H1 (cell line): Measurements from ENCODE around the gene LMNB1. TPM values are rescaled to one million over a fixed set of nuclear protein-coding genes. Genes with fewer than 3 reads are reported as not detected.

Source experiments
- CTCF ChIA-PET: fragments of 300-600 bp; sonication (Branson Sonifier 250); formaldehyde crosslinking; loops from one replicate; lab custom pipeline; 2021; ENCODE audit not compliant: partially characterized antibody; lab: Charles Lee
- POLR2A ChIA-PET: fragments of 300-600 bp; sonication (Branson Sonifier 250); formaldehyde crosslinking; loops from one replicate; lab custom pipeline; 2021; ENCODE audit warnings: inconsistent platforms; ENCODE audit not compliant: partially characterized antibody; lab: Charles Lee
- DNase-seq, 2 experiments: peaks; one replicate each; pipeline versions ENCODE4 v3.0.0 to v3.0.0-alpha.2; 2010 to 2022; ENCODE audit warnings: low spot score in 2 of 2, low read depth in 1 of 2, mixed read lengths in 1 of 2
- FAIRE-seq: peaks from 2 replicates; lab custom pipeline; 2011; peaks lifted over from hg19 to GRCh38; lab: Jason Lieb, UNC
- H2AFZ ChIP-seq: 2 replicates; pipeline ENCODE4 v1.8.1; 2012; ENCODE audit warnings: low read length, inconsistent platforms
- H2AK5ac ChIP-seq: 2 replicates; pipeline ENCODE4 v1.6.1; 2013; ENCODE audit warnings: low read depth, low read length
- H2BK120ac ChIP-seq: replicated peaks from 2 replicates; pipeline ENCODE3; 2013; ENCODE audit warnings: low read depth, low read length, inconsistent platforms
- H2BK12ac ChIP-seq: 2 replicates; pipeline ENCODE4 v1.6.1; 2013; ENCODE audit warnings: low read depth, low read length
- H2BK15ac ChIP-seq: 2 replicates; pipeline ENCODE4 v1.6.1; 2013; ENCODE audit warnings: low read length
- H2BK20ac ChIP-seq: 2 replicates; pipeline ENCODE4 v1.6.1; 2013; ENCODE audit warnings: low read length
- H2BK5ac ChIP-seq: 2 replicates; pipeline ENCODE4 v1.6.1; 2013; ENCODE audit warnings: low read depth, low read length
- H3K14ac ChIP-seq: 2 replicates; pipeline ENCODE4 v1.6.1; 2013; ENCODE audit warnings: inconsistent platforms; ENCODE audit not compliant: insufficient read length
- H3K18ac ChIP-seq: 2 replicates; pipeline ENCODE4 v1.6.1; 2013; ENCODE audit warnings: low read length; ENCODE audit errors: extremely low read depth
- H3K23ac ChIP-seq: 2 replicates; pipeline ENCODE4 v1.6.1; 2013; ENCODE audit warnings: inconsistent platforms; ENCODE audit not compliant: insufficient read length
- H3K23me2 ChIP-seq: 2 replicates; pipeline ENCODE4 v1.6.1; 2013; ENCODE audit warnings: low read depth, low read length
- H3K27ac ChIP-seq: 2 replicates; pipeline ENCODE4 v1.6.1; 2011; ENCODE audit warnings: low read depth, low read length, inconsistent platforms
- H3K27me3 ChIP-seq, 4 experiments: replicated peaks in 1 of 4; 1 replicate in 1 of 4; 2 replicates in 3 of 4; pipeline versions ENCODE4 v1.6.1 to v1.8.1; 2011 to 2013; ENCODE audit warnings: low read length in 3 of 4, mild to moderate bottlenecking in 3 of 4, inconsistent platforms in 2 of 4, mixed read lengths in 2 of 4, moderate library complexity in 1 of 4; ENCODE audit not compliant: control insufficient read depth in 3 of 4, insufficient read depth in 3 of 4; ENCODE audit errors: extremely low read depth in 1 of 4
- H3K36me3 ChIP-seq, 4 experiments: 2 replicates each; pipeline versions ENCODE4 v1.6.1 to v1.8.1; 2011 to 2013; ENCODE audit warnings: mild to moderate bottlenecking in 4 of 4, low read length in 3 of 4, moderate library complexity in 2 of 4, control low read depth in 1 of 4, inconsistent platforms in 1 of 4; ENCODE audit not compliant: insufficient read depth in 4 of 4, control insufficient read depth in 2 of 4
- H3K4ac ChIP-seq: replicated peaks from 2 replicates; pipeline ENCODE3; 2013; ENCODE audit warnings: low read length, low read depth, mixed read lengths, inconsistent platforms; ENCODE audit not compliant: insufficient read length
- H3K4me1 ChIP-seq, 4 experiments: replicated peaks in 1 of 4; 1 replicate in 1 of 4; 2 replicates in 3 of 4; pipeline versions ENCODE4 v1.6.1 to v1.8.1; 2011 to 2013; ENCODE audit warnings: low read length in 3 of 4, inconsistent platforms in 2 of 4, mixed read lengths in 1 of 4; ENCODE audit not compliant: insufficient read depth in 4 of 4, control insufficient read depth in 3 of 4
- H3K4me2 ChIP-seq, 2 experiments: 2 replicates each; pipeline versions ENCODE4 v1.6.1 to v1.8.1; 2011 to 2013; ENCODE audit warnings: low read depth in 2 of 2, low read length in 2 of 2, control low read depth in 1 of 2, inconsistent platforms in 1 of 2, mild to moderate bottlenecking in 1 of 2; ENCODE audit not compliant: insufficient read depth in 1 of 2
- H3K4me3 ChIP-seq, 4 experiments: fragments of 200-600, 300-600 bp in 1 of 4; sonication (generic), shearing (Covaris generic), sonication (Bioruptor Twin) in 1 of 4; 2 replicates each; pipeline versions ENCODE4 v1.5.1 to v1.8.1; 2011 to 2016; ENCODE audit warnings: low read length in 4 of 4, low read depth in 3 of 4, control low read depth in 2 of 4, inconsistent platforms in 2 of 4, mild to moderate bottlenecking in 2 of 4, mixed read lengths in 1 of 4, moderate library complexity in 1 of 4; ENCODE audit not compliant: insufficient read depth in 2 of 4; ENCODE audit errors: extremely low read depth in 1 of 4
- H3K56ac ChIP-seq: replicated peaks from 2 replicates; pipeline ENCODE3; 2013; ENCODE audit warnings: low read depth, mild to moderate bottlenecking, mixed read lengths, low read length, inconsistent platforms; ENCODE audit not compliant: insufficient read length
- H3K79me1 ChIP-seq: 2 replicates; pipeline ENCODE4 v1.6.1; 2013; ENCODE audit warnings: low read depth, low read length, control low read depth
- H3K79me2 ChIP-seq, 2 experiments: 2 replicates each; pipeline versions ENCODE4 v1.6.1 to v1.8.1; 2012 to 2013; ENCODE audit warnings: low read length in 2 of 2, mild to moderate bottlenecking in 2 of 2, inconsistent platforms in 1 of 2; ENCODE audit not compliant: insufficient read depth in 2 of 2, control insufficient read depth in 1 of 2
- H3K9ac ChIP-seq, 4 experiments: replicated peaks in 1 of 4; 1 replicate in 1 of 4; 2 replicates in 3 of 4; pipeline versions ENCODE4 v1.6.1 to v1.8.1; 2011 to 2013; ENCODE audit warnings: low read depth in 3 of 4, low read length in 3 of 4, control low read depth in 2 of 4, mild to moderate bottlenecking in 2 of 4, moderate library complexity in 2 of 4, inconsistent platforms in 1 of 4; ENCODE audit errors: extremely low read depth in 1 of 4
- H3K9me3 ChIP-seq, 2 experiments: 2 replicates each; pipeline versions ENCODE4 v1.6.1 to v1.8.1; 2012 to 2013; ENCODE audit warnings: mild to moderate bottlenecking in 2 of 2, moderate library complexity in 2 of 2, control low read depth in 1 of 2, inconsistent platforms in 1 of 2, low read depth in 1 of 2, low read length in 1 of 2, mixed read lengths in 1 of 2; ENCODE audit not compliant: insufficient read depth in 2 of 2
- H4K20me1 ChIP-seq, 2 experiments: replicated peaks in 1 of 2; 2 replicates each; pipeline versions ENCODE3 to v1.8.1; 2011 to 2013; ENCODE audit warnings: inconsistent platforms in 2 of 2, low read length in 2 of 2, mild to moderate bottlenecking in 1 of 2; ENCODE audit not compliant: insufficient read depth in 2 of 2, control insufficient read depth in 1 of 2
- H4K5ac ChIP-seq: 2 replicates; pipeline ENCODE4 v1.6.1; 2013; ENCODE audit warnings: low read length, low read depth, mixed read lengths, inconsistent platforms; ENCODE audit not compliant: insufficient read length
- H4K8ac ChIP-seq: 2 replicates; pipeline ENCODE4 v1.8.0; 2013; ENCODE audit warnings: mild to moderate bottlenecking, moderate library complexity, low read length, inconsistent platforms; ENCODE audit not compliant: insufficient read depth; ENCODE audit errors: extremely low read depth
- H4K91ac ChIP-seq: replicated peaks from 2 replicates; pipeline ENCODE3; 2013; ENCODE audit warnings: low read length, mixed read lengths, inconsistent platforms; ENCODE audit not compliant: insufficient read length
- EP300 ChIP-seq, 2 experiments: IDR thresholded peaks; 1 replicate in 1 of 2; 2 replicates in 1 of 2; pipeline ENCODE4 v1.6.1; 2011 to 2012; ENCODE audit warnings: low read depth in 2 of 2, low read length in 2 of 2, mild to moderate bottlenecking in 2 of 2, borderline replicate concordance in 1 of 2, inconsistent platforms in 1 of 2, moderate library complexity in 1 of 2
- EZH2 ChIP-seq: fragments of 200-600 bp; sonication (generic); IDR thresholded peaks from 2 replicates; pipeline ENCODE4 v1.7.1; 2012; ENCODE audit warnings: low read depth, mild to moderate bottlenecking, moderate library complexity, low read length, inconsistent platforms; ENCODE audit not compliant: severe bottlenecking
- KDM1A ChIP-seq: fragments of 200-600, 300-600 bp; sonication (generic); IDR thresholded peaks from 2 replicates; pipeline ENCODE4 v1.7.1; 2016; ENCODE audit warnings: mild to moderate bottlenecking, low read length, borderline replicate concordance
- SUZ12 ChIP-seq: fragments of 200-600 bp; sonication (generic); IDR thresholded peaks from 2 replicates; pipeline ENCODE4 v1.6.1; 2012; ENCODE audit warnings: mild to moderate bottlenecking, inconsistent platforms, low read length, moderate library complexity, mixed read lengths
- WGBS, 2 experiments: shearing (Covaris generic) in 1 of 2; methylation state at CpG; one replicate each; pipeline versions ENCODE4 v1.1.6 to v1.1.7; 2013 to 2015; ENCODE audit warnings: low lambda C conversion rate in 2 of 2, mixed read lengths in 2 of 2, inconsistent platforms in 1 of 2, low coverage in 1 of 2, missing lambda C conversion rate in 1 of 2; ENCODE audit not compliant: insufficient replicate concordance in 2 of 2, insufficient coverage in 1 of 2, insufficient read length in 1 of 2; ENCODE audit errors: extremely low coverage in 1 of 2, missing lambda C conversion rate in 1 of 2; 5-methylcytosine and 5-hydroxymethylcytosine counted together
- polyA plus RNA-seq, 7 experiments: library from polyadenylated mRNA; depleted of rRNA in 3 of 7; stranded (reverse) in 5 of 7; unstranded in 2 of 7; fragments of >200 nt in 5 of 7; fragments of 200-250 nt in 2 of 7; gene quantifications; 1 replicate in 5 of 7; 2 replicates in 1 of 7; 4 replicates in 1 of 7; pipeline versions ENCODE4 v1.2.1 to v1.2.3, GENCODE V29; 2011 to 2013; ENCODE audit warnings: missing spikeins in 2 of 7, mixed read lengths in 2 of 7
- total RNA-seq: library from RNA; stranded (reverse); fragmentation: NEBNext Ultra II Directional; extraction: Animal tissue kit (Norgen Biotek cat#: 25700); gene quantifications from 2 replicates; pipeline ENCODE4 v1.2.1, GENCODE V29; 2021

The LMNB1 gene
- total and polyA plus RNA-seq, 2 of the 8 experiments (the other 6 are each of a cell fraction or from before 2014, with no cell fraction given) = 73.5 to 225 TPM

- Histone ChIP-seq H3K4me2 (no peak overlapping the region), H2BK12ac (no peak overlapping the region), H3K79me1 (peaks cover 6% of the 10 kb centered on the region), H3K27ac (no peak overlapping the region), H2BK5ac (no peak overlapping the region), H3K27me3 (no peaks in the 10 kb centered on the region), H2BK20ac (no peak overlapping the region), H3K18ac (no peak overlapping the region), H4K5ac (no peak overlapping the region), H2BK120ac (no peak overlapping the region), H3K36me3 (peaks cover 3 to 19% (median 10%) of the 10 kb centered on the region in 4 experiments), H3K4me1 (0 out of 7 replicates have a peak, but pooled peaks cover 0 to 3% (median 0%) of the 10 kb centered on the region in 4 experiments), H3K9me3 (no peaks in the 10 kb centered on the region), H3K9ac (no peak overlapping the region), H3K14ac (no peak overlapping the region), H4K8ac (no peak overlapping the region), H4K20me1 (peaks cover 3 to 7% of the 10 kb centered on the region in 2 experiments), H2AK5ac (no peak overlapping the region), H2BK15ac (no peak overlapping the region), H3K56ac (no peak overlapping the region), H2AFZ (no peak overlapping the region), H3K23ac (no peak overlapping the region), H3K4ac (no peak overlapping the region), H3K4me3 (no peak overlapping the region), H4K91ac (no peak overlapping the region), H3K23me2 (no peaks in the 10 kb centered on the region), H3K79me2 (peaks cover 47 to 89% of the 10 kb centered on the region in 2 experiments)
- no peak for DNase-seq
- ChIA-PET POLR2A (interaction anchor here (0.6 to 3.3 kb wide), 4 partner anchors 10 to 235 kb away, joined by 3 to 14 read pairs (median 4); partner anchors contain the start of gene LMNB1), CTCF (interaction anchor here (0.6 to 1.8 kb wide), 12 partner anchors 8 to 143 kb away, joined by 3 to 9 read pairs (median 4); no protein-coding TSS in a partner anchor)
- no peak for FAIRE-seq
- 88% methylated on average over 4 of the region's 4 CpGs; no CpG with 5 or more reads in 1 of the 2 experiments for WGBS, 2 experiments
- no peak for TF ChIP-seq EP300 (IDR thresholded peaks at IDR 0.05; ENCODE audit: borderline replicate concordance in 1 of 2, low read depth in 2 of 2, low read length in 2 of 2)
- no peak for TF ChIP-seq SUZ12
- no peak for TF ChIP-seq EZH2
- no peak for TF ChIP-seq KDM1A
Measured at GRCh38 chr5:126801174-126801991, 24.4 kb downstream of the LMNB1 start.
